ENCODE data around the gene CLDN14. TPM values are rescaled to one million over a fixed set of nuclear protein-coding genes. Genes with fewer than 3 reads are reported as not detected.

The CLDN14 gene
- total RNA-seq, 1 experiment from 2014 or later, result not detected

DNA sequence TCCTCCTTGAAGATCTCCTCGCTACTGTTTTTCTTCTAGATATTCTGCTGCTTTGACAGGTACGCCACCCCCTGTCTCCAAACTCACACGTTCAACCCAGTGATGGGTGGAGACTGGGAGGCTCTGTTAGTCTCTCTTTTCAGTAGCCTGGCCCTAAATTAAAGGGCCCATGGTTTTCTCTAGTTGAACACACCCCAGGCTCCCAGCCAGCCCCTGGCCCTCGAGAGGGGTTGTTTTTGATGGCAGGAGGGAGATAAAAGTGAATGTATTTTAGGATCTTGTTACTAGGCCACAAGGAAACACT, 21.6 kb upstream of the CLDN14 start:
- intact Hi-C loops (cut with micrococcal nuclease), result loop anchor here (10.0 kb wide), 1 partner anchor 357 kb away; no protein-coding TSS in a partner anchor
- TF ChIP-seq, protein P1, sequence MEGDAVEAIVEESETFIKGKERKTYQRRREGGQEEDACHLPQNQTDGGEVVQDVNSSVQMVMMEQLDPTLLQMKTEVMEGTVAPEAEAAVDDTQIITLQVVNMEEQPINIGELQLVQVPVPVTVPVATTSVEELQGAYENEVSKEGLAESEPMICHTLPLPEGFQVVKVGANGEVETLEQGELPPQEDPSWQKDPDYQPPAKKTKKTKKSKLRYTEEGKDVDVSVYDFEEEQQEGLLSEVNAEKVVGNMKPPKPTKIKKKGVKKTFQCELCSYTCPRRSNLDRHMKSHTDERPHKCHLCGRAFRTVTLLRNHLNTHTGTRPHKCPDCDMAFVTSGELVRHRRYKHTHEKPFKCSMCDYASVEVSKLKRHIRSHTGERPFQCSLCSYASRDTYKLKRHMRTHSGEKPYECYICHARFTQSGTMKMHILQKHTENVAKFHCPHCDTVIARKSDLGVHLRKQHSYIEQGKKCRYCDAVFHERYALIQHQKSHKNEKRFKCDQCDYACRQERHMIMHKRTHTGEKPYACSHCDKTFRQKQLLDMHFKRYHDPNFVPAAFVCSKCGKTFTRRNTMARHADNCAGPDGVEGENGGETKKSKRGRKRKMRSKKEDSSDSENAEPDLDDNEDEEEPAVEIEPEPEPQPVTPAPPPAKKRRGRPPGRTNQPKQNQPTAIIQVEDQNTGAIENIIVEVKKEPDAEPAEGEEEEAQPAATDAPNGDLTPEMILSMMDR (IDR thresholded peaks at IDR 0.05; ENCODE audit: unreplicated experiment), result no peak
- ChIA-PET CTCF (interaction anchor here (0.7 to 5.4 kb wide), 4 partner anchors 20 to 425 kb away, joined by 3 to 83 read pairs (median 32); no protein-coding TSS in a partner anchor), POLR2A (no interaction called here)
- H3K27me3 Mint-ChIP-seq (ENCODE audit: insufficient read depth, unreplicated experiment), result no peaks in the 10 kb centered on the region
- no peak overlapping the region for H3K27ac Mint-ChIP-seq (ENCODE audit: low read depth, unreplicated experiment)
- H3K4me1 Mint-ChIP-seq (ENCODE audit: insufficient read depth, unreplicated experiment), result peaks cover 6% of the 10 kb centered on the region
- no peak overlapping the region for H3K4me3 Mint-ChIP-seq (ENCODE audit: unreplicated experiment)
- no peaks in the 10 kb centered on the region for H3K36me3 Mint-ChIP-seq (ENCODE audit: insufficient read depth, unreplicated experiment)
- DNase-seq (ENCODE audit: unreplicated experiment), result no peak
- H3K9me3 Mint-ChIP-seq (ENCODE audit: unreplicated experiment), result no peaks in the 10 kb centered on the region
- BruUV-seq (replicated peaks), result no TSS peak

DNA sequence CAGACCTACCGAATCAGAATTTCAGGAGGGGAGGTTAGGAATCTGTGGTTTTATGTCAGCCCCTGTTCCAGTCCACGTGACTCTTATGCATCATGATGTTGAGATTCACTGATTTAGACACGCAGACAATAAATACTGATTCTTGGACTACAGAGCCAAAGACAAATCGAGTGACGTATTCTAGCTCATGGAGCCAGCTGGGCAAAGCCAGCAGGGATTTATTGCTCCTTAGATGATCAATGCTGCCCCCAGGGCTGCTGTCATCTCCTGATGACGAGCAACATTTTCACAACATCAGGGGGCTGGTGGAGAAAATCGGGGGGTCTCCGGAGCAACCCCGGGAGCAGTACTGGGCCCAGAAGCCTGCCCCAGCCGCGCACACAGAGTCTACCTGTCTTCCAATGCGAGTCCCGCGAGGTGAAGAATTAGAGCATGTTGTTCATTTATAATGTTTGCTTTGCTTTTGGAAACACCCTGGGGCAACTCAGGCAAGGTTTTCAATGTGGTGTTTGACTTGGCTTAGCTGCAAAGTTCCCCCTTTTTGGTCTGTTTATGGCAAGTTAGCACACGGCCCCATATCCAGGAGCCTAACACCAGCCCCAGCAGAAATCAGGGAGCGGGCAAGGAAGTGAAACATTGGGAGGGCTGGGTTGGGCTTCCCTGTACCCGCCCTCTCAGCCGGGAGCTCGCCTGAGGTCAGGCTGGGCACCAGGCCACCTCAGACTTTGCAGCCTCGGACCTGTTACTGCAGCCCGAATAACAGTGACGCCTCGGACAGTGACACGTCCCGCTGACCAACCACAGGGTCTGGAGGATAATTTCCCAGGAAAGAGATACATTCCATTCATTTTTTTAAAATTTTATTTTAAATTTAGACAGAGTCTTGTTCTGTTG, 19.9 kb upstream of the CLDN14 start:
- Mint-ChIP-seq H3K27ac (ENCODE audit: low read depth, unreplicated experiment) (no peak overlapping the region), H3K27me3 (ENCODE audit: insufficient read depth, unreplicated experiment) (no peaks in the 10 kb centered on the region), H3K9me3 (ENCODE audit: unreplicated experiment) (no peaks in the 10 kb centered on the region), H3K36me3 (ENCODE audit: insufficient read depth, unreplicated experiment) (no peaks in the 10 kb centered on the region), H3K4me1 (ENCODE audit: insufficient read depth, unreplicated experiment) (peaks cover 6% of the 10 kb centered on the region), H3K4me3 (ENCODE audit: unreplicated experiment) (peak overlapping the region; percentile 46)
- TF ChIP-seq, protein P1 (IDR thresholded peaks at IDR 0.05; ENCODE audit: unreplicated experiment), result no peak
- DNase-seq (ENCODE audit: unreplicated experiment), result peak; percentile 60
- POLR2A ChIA-PET, result no interaction called here
- CTCF ChIA-PET, result interaction anchor here (0.7 to 1.7 kb wide), 3 partner anchors 78 to 429 kb away, joined by 3 to 6 read pairs (median 4); no protein-coding TSS in a partner anchor
- no TSS peak for BruUV-seq (replicated peaks)
- intact Hi-C loops (cut with micrococcal nuclease), result loop anchor here (10.0 kb wide), 1 partner anchor 355 kb away; no protein-coding TSS in a partner anchor

DNA sequence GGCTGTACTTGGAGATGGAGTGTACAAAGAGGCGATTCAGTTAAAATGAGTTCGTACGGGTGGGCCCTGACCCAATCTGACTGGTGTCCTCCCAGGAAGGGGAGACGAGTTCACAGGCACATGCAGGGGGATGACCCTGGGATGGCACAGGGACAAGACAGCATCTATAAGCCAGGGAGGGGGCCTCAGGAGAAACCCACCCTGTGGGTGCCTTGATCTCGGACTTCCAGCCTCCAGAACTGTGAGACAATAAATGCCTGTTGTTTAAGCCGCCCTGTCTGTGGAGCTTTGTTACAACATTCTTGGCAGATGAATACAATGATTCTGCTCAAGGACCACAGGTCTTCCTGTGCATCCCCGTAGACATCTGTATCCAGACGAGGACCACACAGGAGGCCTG, 14.6 kb upstream of the CLDN14 start:
- CTCF ChIA-PET, result interaction anchor here (0.6 to 0.8 kb wide), 2 partner anchors 20 to 40 kb away, joined by 3 to 4 read pairs; no protein-coding TSS in a partner anchor
- TF ChIP-seq, protein P1 (IDR thresholded peaks at IDR 0.05; ENCODE audit: unreplicated experiment), result no peak
- BruUV-seq (replicated peaks), result no TSS peak
- no peak for DNase-seq (ENCODE audit: unreplicated experiment)
- Mint-ChIP-seq H3K27me3 (ENCODE audit: insufficient read depth, unreplicated experiment) (no peaks in the 10 kb centered on the region), H3K4me3 (ENCODE audit: unreplicated experiment) (no peak overlapping the region), H3K36me3 (ENCODE audit: insufficient read depth, unreplicated experiment) (no peaks in the 10 kb centered on the region), H3K9me3 (ENCODE audit: unreplicated experiment) (no peaks in the 10 kb centered on the region), H3K4me1 (ENCODE audit: insufficient read depth, unreplicated experiment) (no peaks in the 10 kb centered on the region), H3K27ac (ENCODE audit: low read depth, unreplicated experiment) (no peak overlapping the region)
- POLR2A ChIA-PET, result no interaction called here
- intact Hi-C loops (cut with micrococcal nuclease), result no loop called here

DNA sequence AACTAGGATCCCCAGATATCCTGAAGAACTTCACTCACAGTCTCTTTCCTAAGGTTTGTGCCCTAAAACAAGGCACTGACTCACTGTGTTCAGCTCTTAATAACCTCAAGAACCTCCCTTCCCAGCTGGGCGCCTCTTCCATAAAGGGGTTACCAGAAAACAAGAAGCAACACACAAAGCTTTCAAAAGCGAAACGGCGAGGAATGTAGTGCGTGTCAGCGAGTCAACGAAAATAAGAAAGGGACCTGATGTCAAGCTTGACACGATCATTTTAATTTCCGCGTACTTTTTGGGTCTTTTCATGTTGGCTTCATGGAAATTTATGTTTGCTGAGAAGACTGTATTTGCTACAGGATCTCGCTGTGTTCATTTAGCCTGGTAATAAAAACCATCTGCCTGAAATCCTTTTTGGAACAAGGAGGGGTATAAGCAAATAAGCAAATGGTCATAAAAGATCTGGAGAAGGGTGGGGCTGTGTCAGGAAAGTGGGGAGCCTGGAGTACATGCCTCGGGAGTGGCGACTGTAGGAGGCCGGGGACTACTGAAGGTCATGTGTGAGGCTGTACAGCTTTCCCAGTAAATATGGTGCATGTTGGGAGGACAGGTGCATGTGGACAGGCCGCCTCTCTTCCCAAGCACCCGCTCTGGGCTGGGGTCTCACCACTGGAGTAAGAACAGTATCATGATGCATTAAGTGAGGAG, 11.4 kb upstream of the CLDN14 start:
- Mint-ChIP-seq H3K27me3 (ENCODE audit: insufficient read depth, unreplicated experiment) (no peaks in the 10 kb centered on the region), H3K4me3 (ENCODE audit: unreplicated experiment) (no peak overlapping the region), H3K36me3 (ENCODE audit: insufficient read depth, unreplicated experiment) (no peaks in the 10 kb centered on the region), H3K9me3 (ENCODE audit: unreplicated experiment) (no peaks in the 10 kb centered on the region), H3K27ac (ENCODE audit: low read depth, unreplicated experiment) (no peak overlapping the region), H3K4me1 (ENCODE audit: insufficient read depth, unreplicated experiment) (peaks cover 7% of the 10 kb centered on the region)
- ChIA-PET POLR2A (no interaction called here), CTCF (interaction anchor here (0.6 kb wide), 2 partner anchors 12 to 20 kb away, joined by 3 read pairs; no protein-coding TSS in a partner anchor)
- TF ChIP-seq, protein P1 (IDR thresholded peaks at IDR 0.05; ENCODE audit: unreplicated experiment), result no peak
- intact Hi-C loops (cut with micrococcal nuclease), result no loop called here
- DNase-seq (ENCODE audit: unreplicated experiment), result no peak
- no TSS peak for BruUV-seq (replicated peaks)
